Endodermal cell (in vitro differentiated cells): ENCODE measurements around the gene RNF121. TPM values are rescaled to one million over a fixed set of nuclear protein-coding genes. Genes with fewer than 3 reads are reported as not detected.
A peak's percentile ranks its signal among the peaks of the same experiment; 100 is the strongest.

Experiments
- DNase-seq: peaks from one replicate; pipeline ENCODE4 v3.0.0-alpha.2; 2017
- H3K27ac ChIP-seq: 2 replicates; pipeline ENCODE4 v1.5.1; 2013; ENCODE audit warnings: mild to moderate bottlenecking, low read depth, low read length, moderate library complexity
- H3K27me3 ChIP-seq: 2 replicates; pipeline ENCODE4 v1.6.1; 2013; ENCODE audit warnings: mild to moderate bottlenecking, low read length, moderate library complexity; ENCODE audit not compliant: insufficient read depth, control insufficient read depth, poor library complexity, severe bottlenecking
- H3K36me3 ChIP-seq: 2 replicates; pipeline ENCODE4 v1.7.0; 2013; ENCODE audit warnings: mild to moderate bottlenecking, low read length, moderate library complexity; ENCODE audit not compliant: control insufficient read depth, insufficient read depth
- H3K4me1 ChIP-seq: one replicate; pipeline ENCODE4 v1.7.0; 2013; ENCODE audit warnings: low read length; ENCODE audit not compliant: control insufficient read depth, insufficient read depth
- H3K4me3 ChIP-seq: 2 replicates; pipeline ENCODE4 v1.5.1; 2013; ENCODE audit warnings: mild to moderate bottlenecking, low read length, moderate library complexity
- H3K9ac ChIP-seq: 2 replicates; pipeline ENCODE4 v1.6.1; 2013; ENCODE audit warnings: mild to moderate bottlenecking, low read length, moderate library complexity; ENCODE audit not compliant: poor library complexity, severe bottlenecking; ENCODE audit errors: extremely low read depth
- H3K9me3 ChIP-seq: 2 replicates; pipeline ENCODE4 v1.6.1; 2013; ENCODE audit warnings: mild to moderate bottlenecking, low read length, moderate library complexity; ENCODE audit not compliant: control insufficient read depth
- H3K27ac Mint-ChIP-seq: 2 replicates; pipeline ENCODE4 v1.8.0; 2020; ENCODE audit warnings: mixed read lengths
- H3K27me3 Mint-ChIP-seq: 2 replicates; pipeline ENCODE4 v1.8.0; 2021; ENCODE audit warnings: mild to moderate bottlenecking, mixed read lengths; ENCODE audit not compliant: insufficient read depth
- H3K36me3 Mint-ChIP-seq: 2 replicates; pipeline ENCODE4 v1.8.0; 2020; ENCODE audit warnings: low read depth, mixed read lengths
- H3K4me1 Mint-ChIP-seq: 2 replicates; pipeline ENCODE4 v1.8.0; 2020; ENCODE audit warnings: mixed read lengths
- H3K4me3 Mint-ChIP-seq: 2 replicates; pipeline ENCODE4 v1.8.0; 2020; ENCODE audit warnings: mild to moderate bottlenecking, moderate library complexity, mixed read lengths
- H3K9me3 Mint-ChIP-seq: 2 replicates; pipeline ENCODE4 v1.8.0; 2020; ENCODE audit warnings: mild to moderate bottlenecking, mixed read lengths
- WGBS, 2 experiments: methylation state at CpG; one replicate each; pipeline versions ENCODE4 v1.1.5 to v1.1.7; 2013; ENCODE audit warnings: missing lambda C conversion rate in 2 of 2, mixed read lengths in 1 of 2; ENCODE audit not compliant: insufficient coverage in 1 of 2, insufficient read length in 1 of 2; 5-methylcytosine and 5-hydroxymethylcytosine counted together
- total RNA-seq, 2 donors: library from RNA; stranded (reverse); fragmentation: NEBNext Ultra II Directional in 1 of 2; extraction: Animal tissue kit (Norgen Biotek cat#: 25700) in 1 of 2; gene quantifications; 2 replicates in 1 of 2; 3 replicates in 1 of 2; pipeline ENCODE4 v1.2.1, GENCODE V29; 2021
- TF ChIP-seq, protein P1 (sequence below): fragments of 200-600 bp; sonication (generic); conservative IDR thresholded peaks from 2 replicates; pipeline ENCODE4 v1.5.0; 2021; ENCODE audit warnings: antibody characterized with exemption, mild to moderate bottlenecking

The RNF121 gene
- total RNA-seq, 2 donors from 2014 or later = 50.9 to 52.2 TPM

DNA sequence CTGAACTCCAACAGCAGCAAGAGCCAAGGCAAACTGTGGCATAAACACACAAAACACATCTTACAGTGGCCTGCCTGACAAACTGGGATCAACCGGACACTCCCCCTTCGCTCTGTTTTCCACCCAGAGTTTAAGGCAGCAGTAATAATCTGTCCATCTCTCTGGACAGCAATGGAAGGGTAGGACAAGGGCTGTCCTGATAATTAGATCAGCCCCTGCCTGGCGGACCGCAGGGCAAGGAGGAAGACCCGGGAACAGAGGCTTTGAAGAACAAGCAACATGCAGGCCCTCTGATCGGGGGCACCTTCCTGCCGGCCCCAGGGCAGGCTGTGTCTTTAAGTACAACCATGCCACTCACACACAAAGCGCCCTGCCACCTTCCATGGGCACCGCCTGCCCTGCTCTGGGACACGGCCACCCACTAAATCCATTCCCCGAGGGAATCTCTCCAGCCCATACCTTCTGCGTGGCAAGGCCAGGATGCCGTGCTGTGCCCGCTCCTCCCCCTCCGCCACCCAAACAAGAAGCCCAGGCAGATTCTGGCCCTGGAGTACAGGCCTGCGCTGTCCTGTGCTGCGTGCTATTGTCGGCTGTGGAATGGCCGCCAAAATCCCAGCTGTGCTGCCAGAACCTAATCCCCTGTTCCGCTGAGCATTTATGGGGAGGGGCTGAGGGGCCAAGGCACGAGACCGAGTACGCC lies 112.7 kb downstream of the RNF121 start:
- H3K27me3 ChIP-seq = no peaks in the 10 kb centered on the region
- H3K9me3 ChIP-seq = no peaks in the 10 kb centered on the region
- Mint-ChIP-seq H3K4me3 (no peak overlapping the region), H3K9me3 (no peaks in the 10 kb centered on the region), H3K36me3 (peaks cover 5% of the 10 kb centered on the region), H3K4me1 (peaks cover 8% of the 10 kb centered on the region), H3K27ac (no peak overlapping the region), H3K27me3 (no peaks in the 10 kb centered on the region)
- H3K4me3 ChIP-seq = peak overlapping the region; percentile 88
- peaks cover 20% of the 10 kb centered on the region for H3K4me1 ChIP-seq
- TF ChIP-seq, protein P1, sequence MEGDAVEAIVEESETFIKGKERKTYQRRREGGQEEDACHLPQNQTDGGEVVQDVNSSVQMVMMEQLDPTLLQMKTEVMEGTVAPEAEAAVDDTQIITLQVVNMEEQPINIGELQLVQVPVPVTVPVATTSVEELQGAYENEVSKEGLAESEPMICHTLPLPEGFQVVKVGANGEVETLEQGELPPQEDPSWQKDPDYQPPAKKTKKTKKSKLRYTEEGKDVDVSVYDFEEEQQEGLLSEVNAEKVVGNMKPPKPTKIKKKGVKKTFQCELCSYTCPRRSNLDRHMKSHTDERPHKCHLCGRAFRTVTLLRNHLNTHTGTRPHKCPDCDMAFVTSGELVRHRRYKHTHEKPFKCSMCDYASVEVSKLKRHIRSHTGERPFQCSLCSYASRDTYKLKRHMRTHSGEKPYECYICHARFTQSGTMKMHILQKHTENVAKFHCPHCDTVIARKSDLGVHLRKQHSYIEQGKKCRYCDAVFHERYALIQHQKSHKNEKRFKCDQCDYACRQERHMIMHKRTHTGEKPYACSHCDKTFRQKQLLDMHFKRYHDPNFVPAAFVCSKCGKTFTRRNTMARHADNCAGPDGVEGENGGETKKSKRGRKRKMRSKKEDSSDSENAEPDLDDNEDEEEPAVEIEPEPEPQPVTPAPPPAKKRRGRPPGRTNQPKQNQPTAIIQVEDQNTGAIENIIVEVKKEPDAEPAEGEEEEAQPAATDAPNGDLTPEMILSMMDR = no peak
- WGBS, 2 experiments = 30 to 31% methylated on average over 6 to 23 of the region's 23 CpGs
- DNase-seq = peak; percentile 81
- peak overlapping the region; percentile 98 for H3K27ac ChIP-seq
- peak overlapping the region; percentile 65 for H3K9ac ChIP-seq
- H3K36me3 ChIP-seq = peaks cover 5% of the 10 kb centered on the region

DNA sequence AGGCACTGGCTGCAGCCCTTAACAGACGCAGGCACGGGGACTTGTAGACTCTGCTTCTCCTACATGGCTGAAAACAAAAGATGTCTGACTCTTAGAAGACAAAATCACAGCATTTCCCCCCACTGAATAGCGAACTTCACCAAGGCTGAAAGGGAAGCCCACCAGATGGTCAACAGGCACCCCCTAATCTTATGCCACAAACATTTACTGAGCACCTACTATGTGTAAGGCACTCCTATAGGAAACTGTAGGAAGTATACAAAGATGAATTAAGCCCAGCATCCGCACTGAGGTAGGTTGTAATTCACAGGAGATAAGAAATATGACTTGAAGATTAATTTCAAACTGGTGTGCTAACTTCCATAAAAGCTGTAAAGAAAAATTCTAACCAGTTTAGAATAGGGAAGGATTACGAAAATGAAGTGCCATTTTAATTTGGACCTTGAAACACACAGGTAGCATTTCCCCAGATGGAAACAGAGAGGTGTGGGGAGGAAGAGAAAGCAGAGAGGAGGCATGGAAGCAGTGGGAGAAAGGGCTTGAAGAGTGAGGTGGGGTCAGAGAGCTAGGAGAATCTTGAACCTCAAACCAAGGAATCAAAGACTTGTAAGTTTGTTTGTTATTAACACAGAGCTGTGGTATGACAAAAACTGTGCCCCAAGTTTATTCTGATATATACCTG lies 113.4 kb downstream of the RNF121 start:
- H3K4me3 Mint-ChIP-seq = no peak overlapping the region
- Histone ChIP-seq H3K4me3 (peak overlapping the region; percentile 88), H3K9ac (peak overlapping the region; percentile 65), H3K4me1 (peaks cover 20% of the 10 kb centered on the region), H3K9me3 (no peaks in the 10 kb centered on the region), H3K27me3 (no peaks in the 10 kb centered on the region), H3K27ac (peak overlapping the region; percentile 98), H3K36me3 (peaks cover 7% of the 10 kb centered on the region)
- H3K27ac Mint-ChIP-seq = no peak overlapping the region
- peaks cover 3% of the 10 kb centered on the region for H3K36me3 Mint-ChIP-seq
- DNase-seq = no peak
- H3K9me3 Mint-ChIP-seq = no peaks in the 10 kb centered on the region
- peaks cover 2% of the 10 kb centered on the region for H3K4me1 Mint-ChIP-seq
- TF ChIP-seq, protein P1 = no peak
- WGBS, 2 experiments = 61 to 90% methylated on average over 2 to 5 of the region's 5 CpGs
- no peaks in the 10 kb centered on the region for H3K27me3 Mint-ChIP-seq

DNA sequence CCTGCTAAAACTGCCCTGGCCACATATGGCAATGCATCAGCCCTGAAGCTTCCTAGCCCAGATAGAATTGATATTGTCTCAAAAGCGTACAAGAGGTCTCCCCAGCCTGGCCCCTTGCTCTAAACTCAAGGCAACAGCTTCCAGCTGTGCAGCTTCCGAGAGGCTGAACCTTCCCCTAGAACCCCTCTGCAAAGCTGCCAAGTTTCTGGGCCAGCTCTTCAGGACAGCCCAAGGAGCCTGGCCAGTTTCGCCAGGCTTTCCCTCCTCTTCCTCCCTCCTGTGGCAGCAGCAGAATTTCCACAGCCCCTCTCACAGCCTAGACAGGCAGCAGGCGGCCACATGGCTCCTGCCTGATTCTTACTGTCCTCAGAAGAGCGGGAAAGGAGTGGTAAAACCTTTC lies 117.0 kb downstream of the RNF121 start:
- H3K9me3 ChIP-seq = no peaks in the 10 kb centered on the region
- 94 to 100% methylated on average over 1 to 5 of the region's 5 CpGs for WGBS, 2 experiments
- H3K4me1 ChIP-seq = peaks cover 8% of the 10 kb centered on the region
- no peak overlapping the region for H3K4me3 Mint-ChIP-seq
- TF ChIP-seq, protein P1 = no peak
- no peaks in the 10 kb centered on the region for H3K27me3 ChIP-seq
- no peak overlapping the region for H3K27ac Mint-ChIP-seq
- H3K36me3 ChIP-seq = peaks cover 11% of the 10 kb centered on the region
- no peak overlapping the region for H3K9ac ChIP-seq
- peaks cover 7% of the 10 kb centered on the region for H3K36me3 Mint-ChIP-seq
- H3K4me1 Mint-ChIP-seq = peaks cover 15% of the 10 kb centered on the region
- no peaks in the 10 kb centered on the region for H3K27me3 Mint-ChIP-seq
- no peaks in the 10 kb centered on the region for H3K9me3 Mint-ChIP-seq
- H3K27ac ChIP-seq = no peak overlapping the region
- DNase-seq = no peak
- no peak overlapping the region for H3K4me3 ChIP-seq

Other genes starting within 250 kb of the RNF121 start
- not detected for gene DEFB108B, start 95.8 kb upstream of the RNF121 start, total RNA-seq
- not detected for gene DEFB131B, start 50.6 kb upstream of the RNF121 start, total RNA-seq
- 10 to 100 TPM; 11.4 to 15.2 TPM for gene XNDC1N, start 452 bp upstream of the RNF121 start, total RNA-seq
- gene IL18BP, start 69.9 kb downstream of the RNF121 start, total RNA-seq = 10 to 100 TPM; 10.8 to 13.0 TPM
- gene NUMA1, start 151.5 kb downstream of the RNF121 start, total RNA-seq = 100 to 1,000 TPM; 130 to 132 TPM
- gene LRRC51, start 151.8 kb downstream of the RNF121 start, total RNA-seq = 1 to 10 TPM; 8.0 to 9.5 TPM
- 100 to 1,000 TPM in 1 of 2 donors, 10 to 100 TPM in 1; 92.0 to 104 TPM for gene LAMTOR1, start 174.3 kb downstream of the RNF121 start, total RNA-seq
- not detected for gene TOMT, start 176.9 kb downstream of the RNF121 start, total RNA-seq
- 10 to 100 TPM; 51.2 to 54.9 TPM for gene ANAPC15, start 183.6 kb downstream of the RNF121 start, total RNA-seq
- not detected for gene FOLR3, start 206.7 kb downstream of the RNF121 start, total RNA-seq